ENCODE measurements around the gene GMCL1. TPM values are rescaled to one million over a fixed set of nuclear protein-coding genes. Genes with fewer than 3 reads are reported as not detected.
A peak's percentile ranks its signal among the peaks of the same experiment; 100 is the strongest.

Gene GMCL1
- total and polyA plus RNA-seq, 2 experiments from 2014 or later: 27.0 to 27.3 TPM

DNA sequence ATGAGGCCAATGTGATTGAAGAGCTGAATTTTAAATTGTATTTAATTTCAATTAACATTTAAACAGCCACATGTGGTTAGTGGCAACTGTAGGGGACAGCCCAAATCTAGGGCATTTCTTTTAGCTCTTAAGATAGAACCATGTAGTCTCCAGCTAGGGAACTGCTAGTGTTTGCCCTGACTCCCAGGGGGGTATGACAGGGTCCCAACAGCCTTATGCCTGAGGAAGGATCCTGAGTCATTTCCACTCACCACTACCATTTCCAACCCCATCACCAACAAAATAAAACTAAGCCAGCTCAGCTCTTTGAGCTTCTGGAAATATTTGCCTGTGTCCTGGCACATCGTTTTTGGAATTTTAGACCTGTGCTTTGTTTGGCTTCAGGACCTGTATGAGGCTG lies 13.7 kb upstream of the GMCL1 start (continued):
- TF ChIP-seq NANOG (IDR thresholded peaks at IDR 0.05; ENCODE audit: borderline replicate concordance) (no peak), STAT1 (IDR thresholded peaks at IDR 0.05; ENCODE audit: unreplicated experiment) (no peak)

- peak overlapping the region; percentile 53; the same call in 1 of the 2 replicates for H3K27ac Mint-ChIP-seq
- peak; percentile 96 for DNase-seq (ENCODE audit: low spot score)
- no peak overlapping the region for H3K4me3 Mint-ChIP-seq
- H2AFZ ChIP-seq: no peak overlapping the region
- H3K9me2 ChIP-seq (ENCODE audit: insufficient read depth): no peaks in the 10 kb centered on the region
- H3K9me3 Mint-ChIP-seq: no peaks in the 10 kb centered on the region; the same call in 2 of the 3 replicates
- TF ChIP-seq, protein P1, sequence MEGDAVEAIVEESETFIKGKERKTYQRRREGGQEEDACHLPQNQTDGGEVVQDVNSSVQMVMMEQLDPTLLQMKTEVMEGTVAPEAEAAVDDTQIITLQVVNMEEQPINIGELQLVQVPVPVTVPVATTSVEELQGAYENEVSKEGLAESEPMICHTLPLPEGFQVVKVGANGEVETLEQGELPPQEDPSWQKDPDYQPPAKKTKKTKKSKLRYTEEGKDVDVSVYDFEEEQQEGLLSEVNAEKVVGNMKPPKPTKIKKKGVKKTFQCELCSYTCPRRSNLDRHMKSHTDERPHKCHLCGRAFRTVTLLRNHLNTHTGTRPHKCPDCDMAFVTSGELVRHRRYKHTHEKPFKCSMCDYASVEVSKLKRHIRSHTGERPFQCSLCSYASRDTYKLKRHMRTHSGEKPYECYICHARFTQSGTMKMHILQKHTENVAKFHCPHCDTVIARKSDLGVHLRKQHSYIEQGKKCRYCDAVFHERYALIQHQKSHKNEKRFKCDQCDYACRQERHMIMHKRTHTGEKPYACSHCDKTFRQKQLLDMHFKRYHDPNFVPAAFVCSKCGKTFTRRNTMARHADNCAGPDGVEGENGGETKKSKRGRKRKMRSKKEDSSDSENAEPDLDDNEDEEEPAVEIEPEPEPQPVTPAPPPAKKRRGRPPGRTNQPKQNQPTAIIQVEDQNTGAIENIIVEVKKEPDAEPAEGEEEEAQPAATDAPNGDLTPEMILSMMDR (conservative IDR thresholded peaks at IDR 0.05; ENCODE audit: low read depth in 2 of 2): peak; percentile 84 to 96
- TF ChIP-seq STAT1 (IDR thresholded peaks at IDR 0.05; ENCODE audit: unreplicated experiment): no peak
- no peak overlapping the region for H3K4me2 ChIP-seq
- no peak overlapping the region for H3K4me3 ChIP-seq
- H4K20me1 ChIP-seq (replicated peaks; ENCODE audit: insufficient read depth): no peaks in the 10 kb centered on the region
- peaks cover 2% of the 10 kb centered on the region for H3K27me3 Mint-ChIP-seq (ENCODE audit: insufficient read depth, low read depth, poor library complexity)
- no peaks in the 10 kb centered on the region for H3K27me3 ChIP-seq (ENCODE audit: insufficient read depth)
- no peaks in the 10 kb centered on the region for H3K36me3 ChIP-seq (ENCODE audit: insufficient read depth)
- peaks cover 12% of the 10 kb centered on the region; the same call in 1 of the 2 replicates for H3K4me1 ChIP-seq (ENCODE audit: insufficient read depth)
- peaks cover 3% of the 10 kb centered on the region; the same call in 2 of the 3 replicates for H3K36me3 Mint-ChIP-seq (ENCODE audit: low read depth)
- H3K27ac ChIP-seq (ENCODE audit: low read depth): no peak overlapping the region
- H3K79me2 ChIP-seq (replicated peaks; ENCODE audit: insufficient read depth): no peaks in the 10 kb centered on the region
- peak; percentile 77 for ATAC-seq
- H3K4me1 Mint-ChIP-seq: peaks cover 18% of the 10 kb centered on the region
- no peaks in the 10 kb centered on the region for H3F3A ChIP-seq (replicated peaks; ENCODE audit: low read depth)
These were observed 12.4 kb upstream of the GMCL1 start for GRCh38 chr2:69816923-69817542.

GRCh38 chr2:69817729-69818501 lies 11.5 kb upstream of the GMCL1 start:
- Histone ChIP-seq H3K27me3 (ENCODE audit: insufficient read depth) (no peaks in the 10 kb centered on the region), H2AFZ (no peak overlapping the region), H3K4me3 (no peak overlapping the region), H3F3A (replicated peaks; ENCODE audit: low read depth) (no peaks in the 10 kb centered on the region), H3K9me2 (ENCODE audit: insufficient read depth) (no peaks in the 10 kb centered on the region), H3K4me1 (ENCODE audit: insufficient read depth) (peaks cover 12% of the 10 kb centered on the region; the same call in 1 of the 2 replicates), H4K20me1 (replicated peaks; ENCODE audit: insufficient read depth) (no peaks in the 10 kb centered on the region), H3K27ac (ENCODE audit: low read depth) (no peak overlapping the region), H3K4me2 (no peak overlapping the region), H3K79me2 (replicated peaks; ENCODE audit: insufficient read depth) (no peaks in the 10 kb centered on the region), H3K36me3 (ENCODE audit: insufficient read depth) (no peaks in the 10 kb centered on the region)
- Mint-ChIP-seq H3K9me3 (no peaks in the 10 kb centered on the region; the same call in 2 of the 3 replicates), H3K36me3 (ENCODE audit: low read depth) (peaks cover 3% of the 10 kb centered on the region; the same call in 2 of the 3 replicates), H3K4me1 (peaks cover 18% of the 10 kb centered on the region), H3K27me3 (ENCODE audit: insufficient read depth, low read depth, poor library complexity) (peaks cover 2% of the 10 kb centered on the region), H3K4me3 (no peak overlapping the region), H3K27ac (0 out of 2 replicates have a peak overlapping the region, but pooled peaks have one; percentile 3)
- DNase-seq (ENCODE audit: low spot score) (no peak), ATAC-seq (no peak)
- no peak for TF ChIP-seq NANOG (IDR thresholded peaks at IDR 0.05; ENCODE audit: borderline replicate concordance)
- no peak for TF ChIP-seq CREB1 (CRISPR knock-in tag; IDR thresholded peaks at IDR 0.05; ENCODE audit: low read depth)

Data from GM23338 (cell line).